ENCODE measurements around the gene GPT2.

- TF ChIP-seq, protein P1, sequence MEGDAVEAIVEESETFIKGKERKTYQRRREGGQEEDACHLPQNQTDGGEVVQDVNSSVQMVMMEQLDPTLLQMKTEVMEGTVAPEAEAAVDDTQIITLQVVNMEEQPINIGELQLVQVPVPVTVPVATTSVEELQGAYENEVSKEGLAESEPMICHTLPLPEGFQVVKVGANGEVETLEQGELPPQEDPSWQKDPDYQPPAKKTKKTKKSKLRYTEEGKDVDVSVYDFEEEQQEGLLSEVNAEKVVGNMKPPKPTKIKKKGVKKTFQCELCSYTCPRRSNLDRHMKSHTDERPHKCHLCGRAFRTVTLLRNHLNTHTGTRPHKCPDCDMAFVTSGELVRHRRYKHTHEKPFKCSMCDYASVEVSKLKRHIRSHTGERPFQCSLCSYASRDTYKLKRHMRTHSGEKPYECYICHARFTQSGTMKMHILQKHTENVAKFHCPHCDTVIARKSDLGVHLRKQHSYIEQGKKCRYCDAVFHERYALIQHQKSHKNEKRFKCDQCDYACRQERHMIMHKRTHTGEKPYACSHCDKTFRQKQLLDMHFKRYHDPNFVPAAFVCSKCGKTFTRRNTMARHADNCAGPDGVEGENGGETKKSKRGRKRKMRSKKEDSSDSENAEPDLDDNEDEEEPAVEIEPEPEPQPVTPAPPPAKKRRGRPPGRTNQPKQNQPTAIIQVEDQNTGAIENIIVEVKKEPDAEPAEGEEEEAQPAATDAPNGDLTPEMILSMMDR (IDR thresholded peaks at IDR 0.05) = no peak
- TF ChIP-seq POLR2A (IDR thresholded peaks at IDR 0.05) = no peak
Measured at GRCh38 chr16:46975908-46976470, 91.8 kb downstream of the GPT2 start.

Data from vagina (tissue), 2 donors.